ENCODE data around the gene FAM43B.

DNA sequence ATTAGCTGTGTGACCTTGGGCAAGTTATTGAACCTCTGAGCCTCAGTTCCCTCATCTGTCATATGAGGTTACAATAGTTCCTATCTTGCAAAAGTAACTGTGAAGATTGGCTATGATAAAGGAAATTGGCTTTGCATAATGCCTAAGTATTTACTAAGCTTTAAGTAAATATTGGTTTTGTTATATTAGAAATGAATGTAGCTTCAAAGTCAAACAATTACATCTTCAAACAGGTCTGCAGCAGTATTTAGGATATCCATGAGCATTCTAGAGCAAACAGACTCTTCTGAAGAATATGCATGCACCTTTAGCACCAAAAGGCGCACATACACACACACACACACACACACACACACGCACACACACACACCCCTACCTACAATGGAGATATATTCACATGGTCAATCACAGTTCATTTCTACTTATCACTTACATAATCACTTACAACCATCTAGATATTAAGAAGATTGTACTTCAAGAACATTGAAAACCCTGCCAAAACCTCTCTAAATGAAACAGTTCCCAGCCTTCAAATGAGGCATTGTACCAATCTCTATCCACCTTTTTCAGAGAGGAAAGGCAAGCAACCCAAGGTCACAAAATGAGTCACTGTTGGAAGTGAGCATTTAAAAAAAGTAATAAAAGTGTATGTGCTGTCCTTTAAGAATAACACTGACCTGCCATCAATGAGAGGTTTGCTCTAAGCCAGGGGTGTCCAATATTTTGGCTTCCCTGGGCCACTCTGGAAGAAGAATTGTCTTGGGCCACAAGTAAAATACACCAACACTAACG lies 13.4 kb upstream of the FAM43B start:
- TF ChIP-seq CTCF (IDR thresholded peaks at IDR 0.05) (no peak), POLR2A (IDR thresholded peaks at IDR 0.05) (no peak)

Data from esophagus squamous epithelium (tissue), 4 donors.